Tibial artery (tissue), 4 donors: Measurements from ENCODE around the gene ST8SIA6.
"Not testable (repeated sequence)": the region's sequence is repeated elsewhere in the genome, so short reads cannot be mapped to it uniquely, and the experiment has no call there.

ENCODE experiments used
- DNase-seq, 2 donors: peaks; one replicate each; pipeline ENCODE4 v3.0.0-alpha.2; 2019
- H3K27ac ChIP-seq, 2 donors: fragments of 200-600 bp; sonication (generic) in 1 of 2; 1 replicate in 1 of 2; 2 replicates in 1 of 2; pipeline ENCODE4 v1.5.1; 2018 to 2019; ENCODE audit warnings: mild to moderate bottlenecking in 1 of 2
- H3K27me3 ChIP-seq, 2 donors: fragments of 200-600 bp; sonication (generic) in 1 of 2; one replicate each; pipeline versions ENCODE4 v1.5.1 to v1.6.0; 2016 to 2019
- H3K36me3 ChIP-seq, 3 donors: fragments of 200-600 bp; sonication (generic) in 2 of 3; one replicate each; pipeline ENCODE4 v1.5.1; 2016 to 2019; ENCODE audit warnings: mild to moderate bottlenecking in 2 of 3
- H3K4me1 ChIP-seq, 4 donors: fragments of 200-600 bp; sonication (generic) in 2 of 4; 1 replicate in 3 of 4; 2 replicates in 1 of 4; pipeline ENCODE4 v1.5.1; 2016 to 2019
- H3K4me3 ChIP-seq, 2 donors: fragments of 200-600 bp; sonication (generic) in 1 of 2; 1 replicate in 1 of 2; 2 replicates in 1 of 2; pipeline ENCODE4 v1.5.1; 2018 to 2019; ENCODE audit warnings: mild to moderate bottlenecking in 2 of 2
- H3K9me3 ChIP-seq, 3 donors: fragments of 200-600 bp; sonication (generic) in 1 of 3; one replicate each; pipeline ENCODE4 v1.5.1; 2016 to 2019
- intact Hi-C: fragments of 100-400 bp; cut with DNase I; formaldehyde crosslinking; loops from one replicate; pipeline ENCODE4 v1.15.0; 2023; ENCODE audit warnings: low total_unique reads
- TF ChIP-seq, protein P1 (sequence below), 2 experiments: fragments of 200-600 bp in 1 of 2; fragments of 450-650 bp in 1 of 2; IDR thresholded peaks; one replicate each; pipeline ENCODE4 v1.5.1; 2017 to 2019; ENCODE audit warnings: antibody characterized with exemption in 2 of 2, mild to moderate bottlenecking in 1 of 2, moderate library complexity in 1 of 2

Gene ST8SIA6

DNA sequence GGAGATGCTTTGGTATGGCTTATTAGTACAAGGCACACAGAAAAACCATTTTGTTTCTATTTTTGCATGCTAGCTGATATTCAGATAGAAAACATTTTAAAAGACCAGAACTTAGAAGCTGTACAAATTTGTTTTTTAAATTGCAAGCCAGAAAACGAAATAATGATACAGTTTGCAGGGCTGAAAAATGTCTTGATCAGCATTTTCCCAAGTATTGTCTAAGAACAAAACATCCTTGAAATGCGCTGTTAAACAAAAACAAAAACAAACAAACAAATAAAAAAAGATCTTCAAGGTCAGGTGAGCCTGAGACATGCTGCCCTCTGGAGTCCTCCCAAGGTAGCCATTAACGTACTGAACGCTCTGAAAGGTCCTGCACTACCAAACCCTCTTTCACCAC, 128.0 kb downstream of the ST8SIA6 start:
- H3K27ac ChIP-seq, result no peak overlapping the region
- no peaks in the 10 kb centered on the region for H3K4me1 ChIP-seq
- H3K27me3 ChIP-seq, result no peaks in the 10 kb centered on the region
- no peaks in the 10 kb centered on the region for H3K36me3 ChIP-seq
- no peak overlapping the region for H3K4me3 ChIP-seq
- intact Hi-C loops, result no loop called here
- TF ChIP-seq, protein P1, sequence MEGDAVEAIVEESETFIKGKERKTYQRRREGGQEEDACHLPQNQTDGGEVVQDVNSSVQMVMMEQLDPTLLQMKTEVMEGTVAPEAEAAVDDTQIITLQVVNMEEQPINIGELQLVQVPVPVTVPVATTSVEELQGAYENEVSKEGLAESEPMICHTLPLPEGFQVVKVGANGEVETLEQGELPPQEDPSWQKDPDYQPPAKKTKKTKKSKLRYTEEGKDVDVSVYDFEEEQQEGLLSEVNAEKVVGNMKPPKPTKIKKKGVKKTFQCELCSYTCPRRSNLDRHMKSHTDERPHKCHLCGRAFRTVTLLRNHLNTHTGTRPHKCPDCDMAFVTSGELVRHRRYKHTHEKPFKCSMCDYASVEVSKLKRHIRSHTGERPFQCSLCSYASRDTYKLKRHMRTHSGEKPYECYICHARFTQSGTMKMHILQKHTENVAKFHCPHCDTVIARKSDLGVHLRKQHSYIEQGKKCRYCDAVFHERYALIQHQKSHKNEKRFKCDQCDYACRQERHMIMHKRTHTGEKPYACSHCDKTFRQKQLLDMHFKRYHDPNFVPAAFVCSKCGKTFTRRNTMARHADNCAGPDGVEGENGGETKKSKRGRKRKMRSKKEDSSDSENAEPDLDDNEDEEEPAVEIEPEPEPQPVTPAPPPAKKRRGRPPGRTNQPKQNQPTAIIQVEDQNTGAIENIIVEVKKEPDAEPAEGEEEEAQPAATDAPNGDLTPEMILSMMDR (IDR thresholded peaks at IDR 0.05), result no peak
- no peak for DNase-seq
- H3K9me3 ChIP-seq, result no peaks in the 10 kb centered on the region

DNA sequence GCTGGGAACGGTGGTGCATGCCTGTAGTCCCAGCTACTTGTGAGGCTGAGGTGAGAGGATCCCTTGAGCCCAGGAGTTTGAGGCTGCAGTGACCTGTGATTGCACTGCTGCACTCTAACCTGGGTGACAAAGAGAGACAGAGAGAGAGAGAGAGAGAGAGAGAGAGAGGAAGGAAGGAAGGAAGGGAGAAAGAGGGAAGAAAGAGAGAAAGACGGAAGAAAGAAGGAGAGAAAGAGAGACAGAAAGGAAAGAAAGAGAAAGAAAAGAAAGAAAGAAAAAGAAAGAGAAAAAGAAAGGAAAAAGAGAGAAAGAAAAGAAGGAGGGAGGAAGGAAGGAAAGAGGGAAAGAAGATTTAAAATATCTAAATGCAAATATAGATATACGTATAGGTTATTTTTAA, 132.4 kb downstream of the ST8SIA6 start:
- H3K4me3 ChIP-seq, intact Hi-C loops, DNase-seq, H3K36me3 ChIP-seq, H3K27ac ChIP-seq, H3K27me3 ChIP-seq, H3K9me3 ChIP-seq, H3K4me1 ChIP-seq: not testable (repeated sequence)

DNA sequence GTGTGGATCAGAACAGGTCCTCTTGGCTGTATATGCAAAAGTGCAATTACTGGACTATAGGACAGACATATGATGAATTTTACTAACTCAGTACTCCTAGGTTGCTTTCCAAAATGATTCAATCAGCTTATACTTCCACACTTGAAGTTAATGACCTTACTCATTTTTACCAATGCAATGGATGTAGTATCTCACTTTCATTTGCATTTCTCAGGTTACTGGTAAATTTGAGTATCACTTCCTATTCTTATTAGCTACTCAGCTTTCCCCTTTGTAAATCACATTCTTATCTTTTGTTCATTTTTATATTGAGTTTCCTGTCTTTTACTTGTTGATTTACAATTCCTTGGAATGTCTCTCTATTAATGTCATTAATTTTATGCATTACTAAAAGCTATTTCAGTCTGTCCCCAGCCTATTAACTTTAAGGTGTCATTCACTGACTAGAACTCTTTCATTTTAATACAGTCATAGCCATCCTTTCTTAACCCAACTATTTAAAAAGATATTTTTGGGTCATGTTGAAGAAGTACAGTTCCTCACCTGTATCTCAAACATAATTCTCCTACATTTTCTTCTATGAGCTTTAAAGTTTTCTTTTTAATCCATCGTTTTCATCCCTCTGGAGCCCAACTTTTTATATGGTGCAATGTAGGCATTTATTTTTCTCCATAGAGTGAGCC, 137.8 kb downstream of the ST8SIA6 start:
- intact Hi-C loops, result no loop called here
- TF ChIP-seq, protein P1 (IDR thresholded peaks at IDR 0.05), result no peak
- H3K27me3 ChIP-seq, result no peaks in the 10 kb centered on the region
- H3K4me3 ChIP-seq, result no peak overlapping the region
- H3K9me3 ChIP-seq, result no peaks in the 10 kb centered on the region
- H3K4me1 ChIP-seq, result no peaks in the 10 kb centered on the region
- H3K36me3 ChIP-seq, result no peaks in the 10 kb centered on the region
- no peak for DNase-seq
- H3K27ac ChIP-seq, result no peak overlapping the region

DNA sequence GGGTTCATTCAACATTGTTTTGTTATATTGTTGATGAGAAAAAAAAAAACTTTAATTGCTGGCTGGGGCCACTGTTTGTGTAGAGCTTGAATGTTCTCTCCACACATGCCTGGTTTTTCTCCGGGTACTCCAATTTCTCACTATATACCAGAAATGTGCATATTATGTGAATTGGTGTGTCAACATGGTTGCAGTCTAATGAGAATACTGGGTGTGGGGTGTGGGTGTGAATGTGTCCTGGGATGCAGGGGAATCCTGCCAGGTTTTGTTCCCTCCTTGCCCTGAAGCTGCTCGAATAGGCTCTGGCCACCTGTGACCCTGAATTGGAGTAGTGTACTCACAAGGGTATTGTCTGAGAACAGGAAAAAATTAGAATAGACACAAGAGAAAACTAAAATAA, 145.0 kb downstream of the ST8SIA6 start:
- intact Hi-C loops, result no loop called here
- DNase-seq, result no peak

DNA sequence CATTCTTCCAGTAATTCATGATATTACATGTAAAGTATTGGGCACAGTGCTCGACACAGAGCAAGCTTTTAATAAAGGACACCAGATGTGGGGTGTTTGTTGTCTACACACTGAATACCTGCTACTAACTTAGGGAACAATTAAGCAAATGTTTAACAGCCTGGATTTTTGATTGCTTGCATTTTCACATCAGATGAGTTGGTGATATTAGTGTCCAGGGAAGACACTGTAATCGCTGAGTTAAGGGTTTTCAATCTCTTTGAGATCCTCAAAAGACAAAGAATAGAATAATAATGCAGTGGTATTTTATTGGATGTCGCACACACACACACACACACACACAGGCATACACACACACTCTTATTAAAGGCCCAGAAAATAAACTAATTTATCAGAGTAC, 147.3 kb downstream of the ST8SIA6 start:
- Histone ChIP-seq H3K4me3 (no peak overlapping the region), H3K27ac (no peak overlapping the region), H3K9me3 (no peaks in the 10 kb centered on the region), H3K27me3 (no peaks in the 10 kb centered on the region), H3K36me3 (no peaks in the 10 kb centered on the region), H3K4me1 (no peaks in the 10 kb centered on the region)
- intact Hi-C loops, result no loop called here
- DNase-seq, result no peak
- TF ChIP-seq, protein P1 (IDR thresholded peaks at IDR 0.05), result no peak

More for the DNA sequence above, 145.0 kb downstream of the ST8SIA6 start:
- no peaks in the 10 kb centered on the region for H3K36me3 ChIP-seq
- H3K27me3 ChIP-seq, result no peaks in the 10 kb centered on the region
- H3K4me3 ChIP-seq, result no peak overlapping the region
- H3K4me1 ChIP-seq, result no peaks in the 10 kb centered on the region
- no peaks in the 10 kb centered on the region for H3K9me3 ChIP-seq
- no peak overlapping the region for H3K27ac ChIP-seq
- TF ChIP-seq, protein P1 (IDR thresholded peaks at IDR 0.05), result no peak

DNA sequence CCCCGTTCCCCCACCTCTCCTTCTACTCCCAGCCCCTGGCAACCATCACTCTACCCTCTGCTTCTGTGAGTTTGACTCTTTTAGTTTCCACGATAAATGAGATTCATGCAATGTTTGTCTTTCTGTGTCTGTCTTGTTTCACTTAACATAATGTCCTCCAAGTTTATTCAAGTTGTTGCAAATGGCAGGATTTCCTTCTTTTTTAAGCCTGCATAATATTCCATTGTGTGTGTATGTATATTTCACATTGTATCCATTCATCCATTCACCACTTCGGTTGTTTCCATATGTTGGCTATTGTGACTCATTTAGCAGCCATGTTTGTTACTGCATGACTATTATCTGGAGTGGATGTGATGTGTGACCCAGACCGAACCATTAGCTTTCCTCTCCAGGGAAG, 162.0 kb downstream of the ST8SIA6 start:
- no peak overlapping the region for H3K27ac ChIP-seq
- intact Hi-C loops, result no loop called here
- TF ChIP-seq, protein P1 (IDR thresholded peaks at IDR 0.05), result no peak

More for the DNA sequence above, 162.0 kb downstream of the ST8SIA6 start:
- DNase-seq, result no peak
- no peak overlapping the region for H3K4me3 ChIP-seq
- no peaks in the 10 kb centered on the region for H3K9me3 ChIP-seq
- H3K36me3 ChIP-seq, result no peaks in the 10 kb centered on the region
- no peaks in the 10 kb centered on the region for H3K4me1 ChIP-seq
- H3K27me3 ChIP-seq, result peaks cover 0 to 8% of the 10 kb centered on the region in 2 donors
